ENCODE results near the gene WASHC4. TPM values are rescaled to one million over a fixed set of nuclear protein-coding genes. Genes with fewer than 3 reads are reported as not detected.
"Not testable (repeated sequence)": the region's sequence is repeated elsewhere in the genome, so short reads cannot be mapped to it uniquely, and the experiment has no call there.

The WASHC4 gene
- total RNA-seq, 1 donor from 2014 or later: 73.2 TPM

GRCh38 chr12:105168006-105168405, 60.5 kb downstream of the WASHC4 start:
- Mint-ChIP-seq H3K4me1 (ENCODE audit: unreplicated experiment) (no peaks in the 10 kb centered on the region), H3K27me3 (ENCODE audit: unreplicated experiment) (no peaks in the 10 kb centered on the region), H3K36me3 (ENCODE audit: unreplicated experiment) (peaks cover 46% of the 10 kb centered on the region), H3K27ac (ENCODE audit: unreplicated experiment) (no peak overlapping the region), H3K4me3 (ENCODE audit: unreplicated experiment) (no peak overlapping the region), H3K9me3 (ENCODE audit: unreplicated experiment) (no peaks in the 10 kb centered on the region)
- no peak for TF ChIP-seq CTCF (IDR thresholded peaks at IDR 0.05)
- no peak for DNase-seq (ENCODE audit: extremely low spot score, unreplicated experiment)

GRCh38 chr12:105170139-105170538, 62.6 kb downstream of the WASHC4 start:
- Mint-ChIP-seq H3K4me1 (ENCODE audit: unreplicated experiment) (no peaks in the 10 kb centered on the region), H3K27me3 (ENCODE audit: unreplicated experiment) (no peaks in the 10 kb centered on the region), H3K36me3 (ENCODE audit: unreplicated experiment) (peaks cover 37% of the 10 kb centered on the region), H3K4me3 (ENCODE audit: unreplicated experiment) (no peak overlapping the region), H3K27ac (ENCODE audit: unreplicated experiment) (no peak overlapping the region), H3K9me3 (ENCODE audit: unreplicated experiment) (no peaks in the 10 kb centered on the region)
- DNase-seq (ENCODE audit: extremely low spot score, unreplicated experiment): no peak
- TF ChIP-seq CTCF (IDR thresholded peaks at IDR 0.05): no peak

GRCh38 chr12:105171691-105172436, 64.3 kb downstream of the WASHC4 start:
- DNase-seq (ENCODE audit: extremely low spot score, unreplicated experiment): no peak
- TF ChIP-seq CTCF (IDR thresholded peaks at IDR 0.05): no peak
- no peak overlapping the region for H3K27ac Mint-ChIP-seq (ENCODE audit: unreplicated experiment)
- no peaks in the 10 kb centered on the region for H3K9me3 Mint-ChIP-seq (ENCODE audit: unreplicated experiment)
- peaks cover 45% of the 10 kb centered on the region for H3K36me3 Mint-ChIP-seq (ENCODE audit: unreplicated experiment)
- no peaks in the 10 kb centered on the region for H3K27me3 Mint-ChIP-seq (ENCODE audit: unreplicated experiment)
- H3K4me1 Mint-ChIP-seq (ENCODE audit: unreplicated experiment): no peaks in the 10 kb centered on the region
- H3K4me3 Mint-ChIP-seq (ENCODE audit: unreplicated experiment): no peak overlapping the region

GRCh38 chr12:105175397-105175990, 68.0 kb downstream of the WASHC4 start:
- peaks cover 44% of the 10 kb centered on the region for H3K36me3 Mint-ChIP-seq (ENCODE audit: unreplicated experiment)
- no peaks in the 10 kb centered on the region for H3K27me3 Mint-ChIP-seq (ENCODE audit: unreplicated experiment)
- DNase-seq (ENCODE audit: extremely low spot score, unreplicated experiment): no peak
- no peaks in the 10 kb centered on the region for H3K4me1 Mint-ChIP-seq (ENCODE audit: unreplicated experiment)
- TF ChIP-seq CTCF (IDR thresholded peaks at IDR 0.05): no peak
- peaks cover 10% of the 10 kb centered on the region for H3K9me3 Mint-ChIP-seq (ENCODE audit: unreplicated experiment)
- no peak overlapping the region for H3K27ac Mint-ChIP-seq (ENCODE audit: unreplicated experiment)
- H3K4me3 Mint-ChIP-seq (ENCODE audit: unreplicated experiment): no peak overlapping the region

- Mint-ChIP-seq H3K27me3 (ENCODE audit: unreplicated experiment) (no peaks in the 10 kb centered on the region), H3K4me3 (ENCODE audit: unreplicated experiment) (no peak overlapping the region), H3K27ac (ENCODE audit: unreplicated experiment) (peak overlapping the region; percentile 8), H3K4me1 (ENCODE audit: unreplicated experiment) (no peaks in the 10 kb centered on the region), H3K36me3 (ENCODE audit: unreplicated experiment) (peaks cover 59% of the 10 kb centered on the region), H3K9me3 (ENCODE audit: unreplicated experiment) (peaks cover 21% of the 10 kb centered on the region)
- TF ChIP-seq CTCF (IDR thresholded peaks at IDR 0.05): no peak
- no peak for DNase-seq (ENCODE audit: extremely low spot score, unreplicated experiment)
These were observed 69.7 kb downstream of the WASHC4 start for GRCh38 chr12:105177208-105177607.

- H3K27ac Mint-ChIP-seq (ENCODE audit: unreplicated experiment); H3K27me3 Mint-ChIP-seq (ENCODE audit: unreplicated experiment); DNase-seq (ENCODE audit: extremely low spot score, unreplicated experiment); H3K4me3 Mint-ChIP-seq (ENCODE audit: unreplicated experiment); H3K4me1 Mint-ChIP-seq (ENCODE audit: unreplicated experiment): not testable (repeated sequence)
- Mint-ChIP-seq H3K9me3 (ENCODE audit: unreplicated experiment) (peaks cover 32% of the 10 kb centered on the region), H3K36me3 (ENCODE audit: unreplicated experiment) (peaks cover 71% of the 10 kb centered on the region)
These were observed 71.6 kb downstream of the WASHC4 start for GRCh38 chr12:105179114-105179513.

GRCh38 chr12:105183406-105183805, 75.9 kb downstream of the WASHC4 start:
- H3K4me3 Mint-ChIP-seq (ENCODE audit: unreplicated experiment); H3K27me3 Mint-ChIP-seq (ENCODE audit: unreplicated experiment); H3K27ac Mint-ChIP-seq (ENCODE audit: unreplicated experiment); H3K4me1 Mint-ChIP-seq (ENCODE audit: unreplicated experiment); DNase-seq (ENCODE audit: extremely low spot score, unreplicated experiment): not testable (repeated sequence)
- Mint-ChIP-seq H3K9me3 (ENCODE audit: unreplicated experiment) (peaks cover 32% of the 10 kb centered on the region), H3K36me3 (ENCODE audit: unreplicated experiment) (peaks cover 85% of the 10 kb centered on the region)

Measured in osteocyte (in vitro differentiated cells).